Spleen (tissue), 11 donors: ENCODE data around the gene IGLL5. TPM values are rescaled to one million over a fixed set of nuclear protein-coding genes. Genes with fewer than 3 reads are reported as not detected.
"Not testable (repeated sequence)": the region's sequence is repeated elsewhere in the genome, so short reads cannot be mapped to it uniquely, and the experiment has no call there.

Experiments used
- DNase-seq: peaks from one replicate; pipeline ENCODE4 v3.0.0-alpha.2; 2020
- H3K27ac ChIP-seq, 8 donors: fragments of 200-600 bp; sonication (generic) in 7 of 8; 1 replicate in 4 of 8; 2 replicates in 4 of 8; pipeline versions ENCODE4 v1.5.0 to v1.8.0; 2016 to 2021; ENCODE audit warnings: inconsistent platforms in 4 of 8, mild to moderate bottlenecking in 4 of 8, moderate library complexity in 1 of 8
- H3K27me3 ChIP-seq, 7 donors: fragments of 200-600 bp; sonication (generic) in 6 of 7; replicated peaks in 1 of 7; 1 replicate in 4 of 7; 2 replicates in 3 of 7; pipeline versions ENCODE4 v1.5.0 to v1.8.0; 2016 to 2021; ENCODE audit warnings: inconsistent platforms in 3 of 7, mild to moderate bottlenecking in 1 of 7
- H3K36me3 ChIP-seq, 6 donors: fragments of 200-600 bp; sonication (generic) in 5 of 6; 1 replicate in 4 of 6; 2 replicates in 2 of 6; pipeline versions ENCODE4 v1.5.0 to v1.8.0; 2016 to 2021; ENCODE audit warnings: inconsistent platforms in 2 of 6
- H3K4me1 ChIP-seq, 6 donors: fragments of 200-600 bp; sonication (generic) in 5 of 6; 1 replicate in 3 of 6; 2 replicates in 3 of 6; pipeline versions ENCODE4 v1.5.0 to v1.8.0; 2016 to 2021; ENCODE audit warnings: inconsistent platforms in 3 of 6
- H3K4me3 ChIP-seq, 8 donors: fragments of 200-600 bp; sonication (generic) in 7 of 8; 1 replicate in 4 of 8; 2 replicates in 4 of 8; pipeline versions ENCODE4 v1.5.0 to v1.8.0; 2016 to 2021; ENCODE audit warnings: inconsistent platforms in 4 of 8, mild to moderate bottlenecking in 4 of 8, moderate library complexity in 2 of 8
- H3K9me3 ChIP-seq, 8 donors: fragments of 200-600 bp; sonication (generic) in 7 of 8; 1 replicate in 4 of 8; 2 replicates in 4 of 8; pipeline versions ENCODE4 v1.5.0 to v1.8.0; 2016 to 2021; ENCODE audit warnings: inconsistent platforms in 4 of 8
- POLR2A ChIP-seq, 3 donors: fragments of 450-650 bp; IDR thresholded peaks; one replicate each; pipeline ENCODE4 v1.5.1; 2017; ENCODE audit warnings: antibody characterized with exemption in 3 of 3, mild to moderate bottlenecking in 1 of 3
- POLR2AphosphoS5 ChIP-seq, 3 donors: sonication (generic); formaldehyde crosslinking; IDR thresholded peaks; one replicate each; pipeline ENCODE4 v1.5.1; 2017; ENCODE audit warnings: antibody characterized with exemption in 3 of 3
- WGBS, 5 donors: extraction: QIAGEN DNeasy Blood & Tissue Kit in 3 of 5; methylation state at CpG; one replicate each; pipeline versions ENCODE4 v1.1.5 to v1.1.7; 2013 to 2018; 5-methylcytosine and 5-hydroxymethylcytosine counted together
- intact Hi-C: fragments of 100-400 bp; cut with DNase I; formaldehyde crosslinking; loops from one replicate; pipeline ENCODE4 v1.15.0; 2023; ENCODE audit warnings: low total_unique reads
- polyA plus RNA-seq, 3 donors: library from polyadenylated mRNA; stranded (reverse); fragments of 200-250 nt; gene quantifications; one replicate each; pipeline ENCODE4 v1.2.1, GENCODE V29; 2013
- total RNA-seq, 7 donors: library from RNA; depleted of rRNA in 3 of 7; stranded (reverse); fragments of >200 nt in 3 of 7; fragmentation: NEBNext Ultra II Directional in 4 of 7; extraction: Animal tissue kit (Norgen Biotek cat#: 25700) in 4 of 7; gene quantifications; one replicate each; pipeline versions ENCODE4 v1.1.0 to v1.2.1, GENCODE V29; 2016 to 2021
- TF ChIP-seq, protein P1 (sequence below), 11 experiments: fragments of 200-600 bp in 7 of 11; fragments of 450-650 bp in 4 of 11; sonication (generic) in 4 of 11; IDR thresholded peaks in 8 of 11; conservative IDR thresholded peaks in 3 of 11; 1 replicate in 7 of 11; 2 replicates in 4 of 11; pipeline versions ENCODE4 v1.4.0 to v1.8.0; 2016 to 2021; ENCODE audit warnings: antibody characterized with exemption in 11 of 11, inconsistent platforms in 4 of 11, mild to moderate bottlenecking in 1 of 11
- donor health status: healthy with polysubstance abuse.
- donor health status: DM: no; HTN: no; CAD: no; lungs with moderate emphysema.
- donor health status: DM: no; HTN: no; CAD: no.
- donor health status: Bipolar disorder and iron deficiency.
- donor health status: healthy.
- donor health status: DM: no; HTN: no; CAD: no.
- donor health status: DM: yes; HTN: yes; CAD: no.

Gene IGLL5
- total and polyA plus RNA-seq, 10 donors, result 55.9 to 720 (median 127) TPM

DNA sequence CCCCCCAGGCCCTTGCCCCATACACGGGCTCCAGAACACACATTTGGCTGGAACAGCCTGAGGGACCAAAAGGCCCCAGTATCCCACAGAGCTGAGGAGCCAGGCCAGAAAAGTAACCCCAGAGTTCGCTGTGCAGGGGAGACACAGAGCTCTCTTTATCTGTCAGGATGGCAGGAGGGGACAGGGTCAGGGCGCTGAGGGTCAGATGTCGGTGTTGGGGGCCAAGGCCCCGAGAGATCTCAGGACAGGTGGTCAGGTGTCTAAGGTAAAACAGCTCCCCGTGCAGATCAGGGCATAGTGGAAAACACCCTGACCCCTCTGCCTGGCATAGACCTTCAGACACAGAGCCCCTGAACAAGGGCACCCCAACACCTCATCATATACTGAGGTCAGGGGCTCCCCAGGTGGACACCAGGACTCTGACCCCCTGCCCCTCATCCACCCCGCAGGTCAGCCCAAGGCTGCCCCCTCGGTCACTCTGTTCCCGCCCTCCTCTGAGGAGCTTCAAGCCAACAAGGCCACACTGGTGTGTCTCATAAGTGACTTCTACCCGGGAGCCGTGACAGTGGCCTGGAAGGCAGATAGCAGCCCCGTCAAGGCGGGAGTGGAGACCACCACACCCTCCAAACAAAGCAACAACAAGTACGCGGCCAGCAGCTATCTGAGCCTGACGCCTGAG lies 13.1 kb downstream of the IGLL5 start:
- H3K36me3 ChIP-seq, intact Hi-C loops, H3K9me3 ChIP-seq, H3K27me3 ChIP-seq: not testable (repeated sequence)
- 78 to 86% (median 81%) methylated on average over 3 to 13 of the region's 16 CpGs for WGBS, 5 donors
- Histone ChIP-seq H3K27ac (peak overlapping the region in 4 of 8 donors; percentile 27 to 67 (median 34)), H3K4me1 (peaks cover 0 to 51% (median 0%) of the 10 kb centered on the region in 6 donors), H3K4me3 (peak overlapping the region in 3 of 8 donors; percentile 18 to 52 (median 21))
- peak; percentile 54 for DNase-seq

DNA sequence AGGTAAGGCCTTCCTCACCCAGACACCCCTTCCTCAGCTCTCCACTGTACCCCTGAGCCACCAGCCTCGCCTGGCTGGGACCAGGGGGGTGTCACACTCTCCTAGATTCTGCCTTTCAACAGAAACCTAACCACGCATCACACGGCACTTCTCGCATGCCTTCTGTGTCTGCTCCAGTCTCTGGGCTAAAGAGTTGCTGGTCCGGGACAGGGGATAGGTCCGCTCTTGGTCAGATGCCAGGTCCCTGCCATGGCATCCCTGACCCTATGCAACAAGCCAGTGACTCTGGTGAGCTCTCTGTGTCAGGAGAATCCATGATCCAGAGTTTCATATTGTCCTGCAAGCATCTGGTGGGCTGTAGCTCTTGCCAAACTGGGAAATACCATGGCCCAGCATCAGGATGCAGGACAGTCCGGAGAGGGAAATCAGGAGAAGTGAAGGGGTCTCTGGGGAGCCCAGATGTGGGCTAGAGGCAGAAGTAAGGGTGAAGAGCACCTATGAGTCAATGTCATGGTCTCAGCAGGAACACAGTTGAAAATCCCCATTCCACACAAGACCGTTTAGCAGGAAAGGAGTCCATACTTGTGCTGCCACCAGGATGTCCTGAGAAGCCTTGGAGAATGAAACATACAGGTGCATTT lies 14.1 kb downstream of the IGLL5 start:
- peak overlapping the region in 4 of 8 donors; percentile 27 to 65 (median 34) for H3K27ac ChIP-seq
- DNase-seq, result peak; percentile 50
- TF ChIP-seq, protein P1, sequence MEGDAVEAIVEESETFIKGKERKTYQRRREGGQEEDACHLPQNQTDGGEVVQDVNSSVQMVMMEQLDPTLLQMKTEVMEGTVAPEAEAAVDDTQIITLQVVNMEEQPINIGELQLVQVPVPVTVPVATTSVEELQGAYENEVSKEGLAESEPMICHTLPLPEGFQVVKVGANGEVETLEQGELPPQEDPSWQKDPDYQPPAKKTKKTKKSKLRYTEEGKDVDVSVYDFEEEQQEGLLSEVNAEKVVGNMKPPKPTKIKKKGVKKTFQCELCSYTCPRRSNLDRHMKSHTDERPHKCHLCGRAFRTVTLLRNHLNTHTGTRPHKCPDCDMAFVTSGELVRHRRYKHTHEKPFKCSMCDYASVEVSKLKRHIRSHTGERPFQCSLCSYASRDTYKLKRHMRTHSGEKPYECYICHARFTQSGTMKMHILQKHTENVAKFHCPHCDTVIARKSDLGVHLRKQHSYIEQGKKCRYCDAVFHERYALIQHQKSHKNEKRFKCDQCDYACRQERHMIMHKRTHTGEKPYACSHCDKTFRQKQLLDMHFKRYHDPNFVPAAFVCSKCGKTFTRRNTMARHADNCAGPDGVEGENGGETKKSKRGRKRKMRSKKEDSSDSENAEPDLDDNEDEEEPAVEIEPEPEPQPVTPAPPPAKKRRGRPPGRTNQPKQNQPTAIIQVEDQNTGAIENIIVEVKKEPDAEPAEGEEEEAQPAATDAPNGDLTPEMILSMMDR (IDR thresholded peaks at IDR 0.05 in 8 of 11, conservative IDR thresholded peaks at IDR 0.05 in 3 of 11), result no peak
- TF ChIP-seq POLR2AphosphoS5 (IDR thresholded peaks at IDR 0.05), result peak in 1 of 3 donors; percentile 18
- no peak for TF ChIP-seq POLR2A (IDR thresholded peaks at IDR 0.05)
- H3K36me3 ChIP-seq, result no peaks in the 10 kb centered on the region
- WGBS, 5 donors, result 78 to 83% (median 81%) methylated on average over 8 of the region's 8 CpGs
- H3K4me3 ChIP-seq, result peak overlapping the region in 3 of 8 donors; percentile 18 to 52 (median 21)
- H3K4me1 ChIP-seq, result peaks cover 0 to 44% (median 0%) of the 10 kb centered on the region in 6 donors
- H3K9me3 ChIP-seq, result no peaks in the 10 kb centered on the region
- H3K27me3 ChIP-seq, result no peaks in the 10 kb centered on the region
- intact Hi-C loops, result no loop called here

DNA sequence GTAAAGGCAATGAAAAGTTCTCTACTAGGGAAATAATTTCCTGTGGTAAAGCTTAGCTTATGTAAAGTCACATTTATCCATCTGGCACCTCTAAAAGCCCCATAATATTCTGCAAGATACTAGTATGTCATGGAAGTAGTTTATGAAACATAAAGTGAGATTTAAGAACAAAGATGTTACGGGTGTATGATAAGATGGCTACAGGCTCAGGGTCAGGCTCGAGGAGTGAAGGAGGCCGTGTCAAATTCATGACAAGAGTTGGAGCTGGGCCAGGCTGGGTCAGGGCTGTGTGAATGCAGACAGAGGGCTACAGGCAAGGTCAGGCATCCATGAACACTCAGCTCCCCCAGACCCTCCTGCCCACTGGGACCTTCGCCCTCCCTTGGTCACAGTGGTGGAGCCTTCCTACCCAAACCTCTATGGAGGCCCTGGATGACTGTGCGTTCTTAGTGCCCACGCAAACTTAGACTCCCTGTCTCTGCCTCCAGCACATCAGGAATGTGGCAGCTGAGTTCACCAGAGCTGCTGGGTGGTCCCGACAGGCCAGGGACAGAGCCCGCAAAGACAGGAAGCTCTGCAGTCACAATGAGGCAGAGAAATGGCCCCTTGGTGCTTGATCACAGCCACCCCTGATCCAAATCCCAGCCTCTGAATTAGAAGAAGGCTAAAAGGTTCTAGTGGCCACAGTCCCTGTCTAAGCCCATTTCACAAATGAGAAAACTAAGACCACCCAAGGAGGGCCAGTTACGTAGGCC lies 14.8 kb downstream of the IGLL5 start:
- H3K27me3 ChIP-seq, result no peaks in the 10 kb centered on the region
- no peaks in the 10 kb centered on the region for H3K36me3 ChIP-seq
- intact Hi-C loops, result no loop called here
- DNase-seq, result peak; percentile 61
- H3K27ac ChIP-seq, result peak overlapping the region in 5 of 8 donors; percentile 4 to 65 (median 33)
- H3K4me1 ChIP-seq, result peaks cover 0 to 44% (median 0%) of the 10 kb centered on the region in 6 donors
- TF ChIP-seq POLR2A (IDR thresholded peaks at IDR 0.05) (no peak), POLR2AphosphoS5 (IDR thresholded peaks at IDR 0.05) (no peak)
- TF ChIP-seq, protein P1 (IDR thresholded peaks at IDR 0.05 in 8 of 11, conservative IDR thresholded peaks at IDR 0.05 in 3 of 11), result no peak
- H3K4me3 ChIP-seq, result peak overlapping the region in 1 of 8 donors; percentile 52
- no peaks in the 10 kb centered on the region for H3K9me3 ChIP-seq
- WGBS, 5 donors, result 70 to 85% (median 78%) methylated on average over 9 of the region's 9 CpGs

DNA sequence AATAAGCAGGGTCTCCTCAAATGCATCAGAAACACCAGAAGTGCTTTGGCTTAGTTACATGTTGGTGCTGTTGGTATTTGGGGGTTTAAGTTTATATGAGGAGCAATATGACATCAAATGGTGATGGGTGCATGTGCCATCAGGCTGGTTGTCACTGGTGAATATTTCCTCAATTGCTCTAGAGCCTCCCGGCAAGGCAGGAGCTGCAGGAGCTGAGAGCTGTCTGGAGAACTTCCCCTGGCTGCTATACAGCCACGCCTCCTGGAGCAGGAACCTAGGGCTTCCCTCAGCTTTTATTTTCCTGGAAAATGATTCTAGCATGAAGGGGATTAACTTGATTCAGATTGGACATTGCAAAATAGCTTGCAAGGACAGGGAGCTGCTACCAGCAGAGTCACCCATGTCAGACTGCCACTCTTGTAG lies 15.8 kb downstream of the IGLL5 start:
- Histone ChIP-seq H3K4me3 (no peak overlapping the region), H3K36me3 (no peaks in the 10 kb centered on the region), H3K27me3 (no peaks in the 10 kb centered on the region), H3K27ac (peak overlapping the region in 3 of 8 donors; percentile 34 to 65 (median 62)), H3K4me1 (peaks cover 0 to 41% (median 0%) of the 10 kb centered on the region in 6 donors), H3K9me3 (no peaks in the 10 kb centered on the region)
- DNase-seq, result peak; percentile 37
- whole genome bisulfite sequencing, 5 donors, result 49 to 63% (median 58%) methylated on average over 2 of the region's 2 CpGs
- TF ChIP-seq, protein P1 (IDR thresholded peaks at IDR 0.05 in 8 of 11, conservative IDR thresholded peaks at IDR 0.05 in 3 of 11), result no peak
- TF ChIP-seq POLR2AphosphoS5 (IDR thresholded peaks at IDR 0.05) (no peak), POLR2A (IDR thresholded peaks at IDR 0.05) (no peak)
- intact Hi-C loops, result no loop called here
